ENCODE data around the gene HCN4. TPM values are rescaled to one million over a fixed set of nuclear protein-coding genes. Genes with fewer than 3 reads are reported as not detected.
"Not testable (repeated sequence)": the region's sequence is repeated elsewhere in the genome, so short reads cannot be mapped to it uniquely, and the experiment has no call there.

HCN4 gene
- 1 to 10 TPM in 1 of 5 donors, under 1 TPM in 2, not detected in 2; 0.18 to 1.7 (median 0.45) TPM for total RNA-seq
- under 1 TPM in 2 of 3 donors, not detected in 1; 0.03 to 0.06 TPM for polyA plus RNA-seq
- long read RNA-seq, donor 1: 0 reads
- long read RNA-seq, donor 2: 0 reads
- long read RNA-seq, donor 3: 0 reads
- long read RNA-seq, donor 4: 0 reads
- long read RNA-seq, donor 5: 0 reads
- long read RNA-seq, donor 6, full-length matches to known transcripts: 1 of 1 reads
- long read RNA-seq, donor 6, partial matches to known transcripts: 0 of 1 reads
- long read RNA-seq, donor 6, other reads (novel, unspliced or antisense): 0 of 1 reads
- long read RNA-seq, donor 7: 0 reads
- long read RNA-seq, donor 8: 0 reads
- long read RNA-seq, donor 9: 0 reads
- long read RNA-seq, donor 10: 0 reads

DNA sequence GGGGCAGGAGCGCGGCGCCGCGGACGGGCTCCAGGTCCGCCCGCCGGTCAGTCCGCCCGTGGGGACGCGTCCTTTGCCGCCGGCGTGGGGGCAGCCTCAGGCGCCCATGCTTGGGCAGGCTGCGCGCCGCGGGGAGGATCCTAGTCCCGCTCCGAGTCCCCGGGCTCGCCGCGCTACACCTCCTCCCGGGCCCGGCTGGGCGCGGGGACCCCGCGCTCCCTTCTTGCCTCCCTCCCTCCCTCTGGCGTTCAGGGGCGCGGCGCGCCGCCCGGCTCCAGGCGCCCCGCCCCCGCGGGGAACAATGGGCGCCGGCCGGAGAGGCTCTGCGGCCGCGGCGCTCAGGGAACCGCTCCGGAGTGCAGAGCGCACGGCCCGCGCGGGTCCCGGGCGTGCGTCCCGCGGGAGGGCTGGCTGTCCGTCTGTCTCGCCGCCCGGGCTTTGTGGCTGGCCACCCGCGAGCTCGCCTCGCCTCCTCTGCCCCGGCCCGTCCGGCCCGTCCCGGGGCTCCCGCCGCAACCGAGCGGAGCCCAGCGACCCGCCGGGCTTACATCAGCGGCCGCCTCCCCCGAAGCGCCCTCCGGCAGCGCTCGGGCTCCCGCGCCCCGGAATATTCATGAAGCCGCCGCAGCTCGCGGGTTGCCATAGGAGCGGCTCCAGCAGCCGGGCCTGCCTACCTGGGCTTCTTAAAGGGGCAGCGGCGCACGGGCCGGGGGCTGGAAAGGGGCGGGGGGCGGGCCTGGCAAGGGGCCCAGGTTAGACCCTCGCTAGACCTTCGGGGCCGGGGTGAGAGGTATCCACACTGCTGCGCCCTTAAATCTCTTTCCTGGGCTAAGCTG is at the start of gene HCN4:
Gene HCN4 (minus strand): TSS at position 658 of the 836 bp plus-strand sequence. CDS start 688 bp downstream, outside the sequence.
- intact Hi-C loops (cut with DNase I; ENCODE audit: low total_unique reads): no loop called here
- H3K9me3 ChIP-seq: no peaks in the 10 kb centered on the region

DNA sequence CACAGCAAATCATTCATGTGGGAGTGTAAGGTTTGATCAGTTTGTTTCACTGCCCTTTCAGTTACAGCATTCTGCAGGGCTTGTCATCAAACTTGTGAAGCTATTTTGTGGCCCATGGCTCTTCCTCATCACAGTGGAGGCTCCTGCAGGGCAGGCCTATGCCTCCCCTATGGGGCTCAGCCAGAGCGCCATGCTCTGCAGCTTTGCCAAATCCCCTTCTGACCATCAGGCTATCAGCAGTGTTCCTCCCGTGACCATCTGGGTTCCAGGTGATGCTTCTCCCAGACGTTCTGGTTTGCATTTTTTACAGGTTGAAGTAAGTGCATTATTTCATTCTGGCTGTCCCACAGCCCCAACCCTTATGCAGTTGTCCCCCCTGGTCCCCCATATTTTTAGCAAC is 46.1 kb upstream of the HCN4 start:
- intact Hi-C loops (cut with DNase I; ENCODE audit: low total_unique reads): no loop called here
- Histone ChIP-seq H3K36me3 (no peaks in the 10 kb centered on the region), H3K27me3 (peaks cover 0 to 15% (median 0%) of the 10 kb centered on the region in 3 donors), H3K27ac (no peak overlapping the region), H3K9me3 (no peaks in the 10 kb centered on the region), H3K4me1 (no peaks in the 10 kb centered on the region), H3K4me3 (no peak overlapping the region)
- DNase-seq: no peak
- WGBS, 5 donors: 71 to 85% (median 75%) methylated on average over 3 of the region's 3 CpGs
- no peak for TF ChIP-seq POLR2AphosphoS5 (IDR thresholded peaks at IDR 0.05)
- TF ChIP-seq EP300 (IDR thresholded peaks at IDR 0.05): no peak
- no peak for TF ChIP-seq POLR2A (IDR thresholded peaks at IDR 0.05)
- TF ChIP-seq, protein P1, sequence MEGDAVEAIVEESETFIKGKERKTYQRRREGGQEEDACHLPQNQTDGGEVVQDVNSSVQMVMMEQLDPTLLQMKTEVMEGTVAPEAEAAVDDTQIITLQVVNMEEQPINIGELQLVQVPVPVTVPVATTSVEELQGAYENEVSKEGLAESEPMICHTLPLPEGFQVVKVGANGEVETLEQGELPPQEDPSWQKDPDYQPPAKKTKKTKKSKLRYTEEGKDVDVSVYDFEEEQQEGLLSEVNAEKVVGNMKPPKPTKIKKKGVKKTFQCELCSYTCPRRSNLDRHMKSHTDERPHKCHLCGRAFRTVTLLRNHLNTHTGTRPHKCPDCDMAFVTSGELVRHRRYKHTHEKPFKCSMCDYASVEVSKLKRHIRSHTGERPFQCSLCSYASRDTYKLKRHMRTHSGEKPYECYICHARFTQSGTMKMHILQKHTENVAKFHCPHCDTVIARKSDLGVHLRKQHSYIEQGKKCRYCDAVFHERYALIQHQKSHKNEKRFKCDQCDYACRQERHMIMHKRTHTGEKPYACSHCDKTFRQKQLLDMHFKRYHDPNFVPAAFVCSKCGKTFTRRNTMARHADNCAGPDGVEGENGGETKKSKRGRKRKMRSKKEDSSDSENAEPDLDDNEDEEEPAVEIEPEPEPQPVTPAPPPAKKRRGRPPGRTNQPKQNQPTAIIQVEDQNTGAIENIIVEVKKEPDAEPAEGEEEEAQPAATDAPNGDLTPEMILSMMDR (IDR thresholded peaks at IDR 0.05): no peak

More for the DNA sequence above, at the start of gene HCN4:
- Histone ChIP-seq H3K27me3 (peaks cover 9 to 94% (median 73%) of the 10 kb centered on the region in 3 donors), H3K27ac (no peak within 1 kb of the TSS), H3K4me1 (peaks cover 12 to 30% (median 20%) of the 10 kb centered on the region in 4 donors), H3K4me3 (peak within 1 kb of the TSS; percentile 41 to 53 (median 50)), H3K36me3 (no peaks in the 10 kb centered on the region)
- DNase-seq: peak in 1 of 2 donors; percentile 59
- 1 to 5% (median 2%) methylated on average over 6 to 109 of the region's 109 CpGs for WGBS, 5 donors
- TF ChIP-seq, protein P1 (IDR thresholded peaks at IDR 0.05): no peak
- no peak for TF ChIP-seq POLR2AphosphoS5 (IDR thresholded peaks at IDR 0.05)
- no peak for TF ChIP-seq POLR2A (IDR thresholded peaks at IDR 0.05)
- TF ChIP-seq EP300 (IDR thresholded peaks at IDR 0.05): no peak

- no peak for TF ChIP-seq POLR2A (IDR thresholded peaks at IDR 0.05)
- no peak for TF ChIP-seq POLR2AphosphoS5 (IDR thresholded peaks at IDR 0.05)
- TF ChIP-seq, protein P1 (IDR thresholded peaks at IDR 0.05): no peak
- no peak for TF ChIP-seq EP300 (IDR thresholded peaks at IDR 0.05)
- peaks cover 0 to 20% (median 0%) of the 10 kb centered on the region in 3 donors for H3K27me3 ChIP-seq
- H3K4me3 ChIP-seq: no peak overlapping the region
- H3K36me3 ChIP-seq: no peaks in the 10 kb centered on the region
- no peaks in the 10 kb centered on the region for H3K4me1 ChIP-seq
- no peaks in the 10 kb centered on the region for H3K9me3 ChIP-seq
- intact Hi-C loops (cut with DNase I; ENCODE audit: low total_unique reads): no loop called here
- DNase-seq: no peak
- H3K27ac ChIP-seq: no peak overlapping the region
Observed at GRCh38 chr15:73403171-73403570, 34.4 kb upstream of the HCN4 start.

GRCh38 chr15:73400222-73400621 is 31.5 kb upstream of the HCN4 start:
- H3K36me3 ChIP-seq; H3K4me1 ChIP-seq; H3K4me3 ChIP-seq; DNase-seq; H3K27ac ChIP-seq; intact Hi-C loops (cut with DNase I; ENCODE audit: low total_unique reads); H3K9me3 ChIP-seq: not testable (repeated sequence)
- peaks cover 0 to 17% (median 0%) of the 10 kb centered on the region in 3 donors for H3K27me3 ChIP-seq
- 75 to 81% (median 78%) methylated on average over 6 of the region's 6 CpGs for WGBS, 5 donors
